Spleen (tissue), 11 donors: ENCODE data around the gene OR9G4. TPM values are rescaled to one million over a fixed set of nuclear protein-coding genes. Genes with fewer than 3 reads are reported as not detected.

ENCODE experiments used
- DNase-seq: peaks from one replicate; pipeline ENCODE4 v3.0.0-alpha.2; 2020
- H3K27ac ChIP-seq, 8 donors: fragments of 200-600 bp; sonication (generic) in 7 of 8; 1 replicate in 4 of 8; 2 replicates in 4 of 8; pipeline versions ENCODE4 v1.5.0 to v1.8.0; 2016 to 2021; ENCODE audit warnings: inconsistent platforms in 4 of 8, mild to moderate bottlenecking in 4 of 8, moderate library complexity in 1 of 8
- H3K27me3 ChIP-seq, 7 donors: fragments of 200-600 bp; sonication (generic) in 6 of 7; replicated peaks in 1 of 7; 1 replicate in 4 of 7; 2 replicates in 3 of 7; pipeline versions ENCODE4 v1.5.0 to v1.8.0; 2016 to 2021; ENCODE audit warnings: inconsistent platforms in 3 of 7, mild to moderate bottlenecking in 1 of 7
- H3K36me3 ChIP-seq, 6 donors: fragments of 200-600 bp; sonication (generic) in 5 of 6; 1 replicate in 4 of 6; 2 replicates in 2 of 6; pipeline versions ENCODE4 v1.5.0 to v1.8.0; 2016 to 2021; ENCODE audit warnings: inconsistent platforms in 2 of 6
- H3K4me1 ChIP-seq, 6 donors: fragments of 200-600 bp; sonication (generic) in 5 of 6; 1 replicate in 3 of 6; 2 replicates in 3 of 6; pipeline versions ENCODE4 v1.5.0 to v1.8.0; 2016 to 2021; ENCODE audit warnings: inconsistent platforms in 3 of 6
- H3K4me3 ChIP-seq, 8 donors: fragments of 200-600 bp; sonication (generic) in 7 of 8; 1 replicate in 4 of 8; 2 replicates in 4 of 8; pipeline versions ENCODE4 v1.5.0 to v1.8.0; 2016 to 2021; ENCODE audit warnings: inconsistent platforms in 4 of 8, mild to moderate bottlenecking in 4 of 8, moderate library complexity in 2 of 8
- H3K9me3 ChIP-seq, 8 donors: fragments of 200-600 bp; sonication (generic) in 7 of 8; 1 replicate in 4 of 8; 2 replicates in 4 of 8; pipeline versions ENCODE4 v1.5.0 to v1.8.0; 2016 to 2021; ENCODE audit warnings: inconsistent platforms in 4 of 8
- POLR2A ChIP-seq, 3 donors: fragments of 450-650 bp; IDR thresholded peaks; one replicate each; pipeline ENCODE4 v1.5.1; 2017; ENCODE audit warnings: antibody characterized with exemption in 3 of 3, mild to moderate bottlenecking in 1 of 3
- POLR2AphosphoS5 ChIP-seq, 3 donors: sonication (generic); formaldehyde crosslinking; IDR thresholded peaks; one replicate each; pipeline ENCODE4 v1.5.1; 2017; ENCODE audit warnings: antibody characterized with exemption in 3 of 3
- WGBS, 5 donors: extraction: QIAGEN DNeasy Blood & Tissue Kit in 3 of 5; methylation state at CpG; one replicate each; pipeline versions ENCODE4 v1.1.5 to v1.1.7; 2013 to 2018; 5-methylcytosine and 5-hydroxymethylcytosine counted together
- intact Hi-C: fragments of 100-400 bp; cut with DNase I; formaldehyde crosslinking; loops from one replicate; pipeline ENCODE4 v1.15.0; 2023; ENCODE audit warnings: low total_unique reads
- polyA plus RNA-seq, 3 donors: library from polyadenylated mRNA; stranded (reverse); fragments of 200-250 nt; gene quantifications; one replicate each; pipeline ENCODE4 v1.2.1, GENCODE V29; 2013
- total RNA-seq, 7 donors: library from RNA; depleted of rRNA in 3 of 7; stranded (reverse); fragments of >200 nt in 3 of 7; fragmentation: NEBNext Ultra II Directional in 4 of 7; extraction: Animal tissue kit (Norgen Biotek cat#: 25700) in 4 of 7; gene quantifications; one replicate each; pipeline versions ENCODE4 v1.1.0 to v1.2.1, GENCODE V29; 2016 to 2021
- TF ChIP-seq, protein P1 (sequence below), 11 experiments: fragments of 200-600 bp in 7 of 11; fragments of 450-650 bp in 4 of 11; sonication (generic) in 4 of 11; IDR thresholded peaks in 8 of 11; conservative IDR thresholded peaks in 3 of 11; 1 replicate in 7 of 11; 2 replicates in 4 of 11; pipeline versions ENCODE4 v1.4.0 to v1.8.0; 2016 to 2021; ENCODE audit warnings: antibody characterized with exemption in 11 of 11, inconsistent platforms in 4 of 11, mild to moderate bottlenecking in 1 of 11
- donor health status: healthy with polysubstance abuse.
- donor health status: DM: no; HTN: no; CAD: no; lungs with moderate emphysema.
- donor health status: DM: no; HTN: no; CAD: no.
- donor health status: Bipolar disorder and iron deficiency.
- donor health status: healthy.
- donor health status: DM: no; HTN: no; CAD: no.
- donor health status: DM: yes; HTN: yes; CAD: no.

Gene OR9G4
- total and polyA plus RNA-seq, 10 donors, result 0.10 to 0.85 (median 0.35) TPM; not detected in 6

DNA sequence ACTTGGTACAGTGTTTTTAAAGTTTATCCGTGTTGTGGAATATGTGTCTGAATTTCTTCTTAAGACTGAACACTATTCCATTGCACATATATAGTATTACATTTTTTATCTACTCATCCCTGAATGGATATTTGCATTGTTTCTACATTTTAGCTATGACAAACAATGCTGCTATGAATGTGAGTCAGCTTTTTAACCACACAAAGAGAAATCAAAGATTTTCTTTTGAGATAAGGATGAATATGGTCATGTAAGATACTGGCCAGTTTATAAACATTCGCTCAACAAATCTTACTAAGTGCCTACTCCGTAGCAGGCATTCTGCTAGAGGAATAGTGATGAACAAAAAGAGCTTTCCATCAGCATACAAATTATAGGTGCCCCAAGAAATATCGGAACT lies 16.5 kb upstream of the OR9G4 start:
- H3K27ac ChIP-seq, result no peak overlapping the region
- intact Hi-C loops, result no loop called here
- H3K4me1 ChIP-seq, result no peaks in the 10 kb centered on the region
- TF ChIP-seq POLR2A (IDR thresholded peaks at IDR 0.05), result no peak
- TF ChIP-seq POLR2AphosphoS5 (IDR thresholded peaks at IDR 0.05), result no peak
- TF ChIP-seq, protein P1, sequence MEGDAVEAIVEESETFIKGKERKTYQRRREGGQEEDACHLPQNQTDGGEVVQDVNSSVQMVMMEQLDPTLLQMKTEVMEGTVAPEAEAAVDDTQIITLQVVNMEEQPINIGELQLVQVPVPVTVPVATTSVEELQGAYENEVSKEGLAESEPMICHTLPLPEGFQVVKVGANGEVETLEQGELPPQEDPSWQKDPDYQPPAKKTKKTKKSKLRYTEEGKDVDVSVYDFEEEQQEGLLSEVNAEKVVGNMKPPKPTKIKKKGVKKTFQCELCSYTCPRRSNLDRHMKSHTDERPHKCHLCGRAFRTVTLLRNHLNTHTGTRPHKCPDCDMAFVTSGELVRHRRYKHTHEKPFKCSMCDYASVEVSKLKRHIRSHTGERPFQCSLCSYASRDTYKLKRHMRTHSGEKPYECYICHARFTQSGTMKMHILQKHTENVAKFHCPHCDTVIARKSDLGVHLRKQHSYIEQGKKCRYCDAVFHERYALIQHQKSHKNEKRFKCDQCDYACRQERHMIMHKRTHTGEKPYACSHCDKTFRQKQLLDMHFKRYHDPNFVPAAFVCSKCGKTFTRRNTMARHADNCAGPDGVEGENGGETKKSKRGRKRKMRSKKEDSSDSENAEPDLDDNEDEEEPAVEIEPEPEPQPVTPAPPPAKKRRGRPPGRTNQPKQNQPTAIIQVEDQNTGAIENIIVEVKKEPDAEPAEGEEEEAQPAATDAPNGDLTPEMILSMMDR (IDR thresholded peaks at IDR 0.05 in 8 of 11, conservative IDR thresholded peaks at IDR 0.05 in 3 of 11), result no peak
- WGBS, 5 donors, result 79 to 89% (median 82%) methylated on average over 4 of the region's 4 CpGs
- no peak overlapping the region for H3K4me3 ChIP-seq
- no peak for DNase-seq
- H3K36me3 ChIP-seq, result no peaks in the 10 kb centered on the region
- H3K9me3 ChIP-seq, result no peaks in the 10 kb centered on the region
- no peaks in the 10 kb centered on the region for H3K27me3 ChIP-seq

DNA sequence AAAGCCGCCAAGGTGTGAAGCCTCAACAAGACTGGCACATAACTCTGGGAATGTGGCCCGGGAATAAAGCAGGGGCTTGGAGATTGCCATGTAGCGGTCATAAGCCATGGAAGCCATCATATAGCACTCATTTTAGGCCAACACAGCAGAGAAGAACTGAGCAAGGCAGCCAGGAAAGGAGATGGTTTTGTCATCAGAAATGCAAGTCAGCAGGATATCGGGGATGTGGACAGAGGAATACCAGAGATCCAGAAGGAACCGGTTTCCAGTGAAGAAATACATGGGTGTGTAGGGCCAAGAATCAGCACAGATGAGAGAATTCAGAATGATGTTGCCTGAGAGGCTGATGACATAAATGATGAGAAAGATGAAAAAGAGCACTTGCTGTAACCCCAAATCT lies 3.0 kb upstream of the OR9G4 start:
- intact Hi-C loops, result no loop called here
- H3K27ac ChIP-seq, result no peak overlapping the region
- no peak for DNase-seq
- H3K4me3 ChIP-seq, result no peak overlapping the region
- H3K27me3 ChIP-seq, result no peaks in the 10 kb centered on the region
- 80 to 89% (median 84%) methylated on average over 5 of the region's 5 CpGs for WGBS, 5 donors
- TF ChIP-seq POLR2A (IDR thresholded peaks at IDR 0.05), result no peak
- TF ChIP-seq, protein P1 (IDR thresholded peaks at IDR 0.05 in 8 of 11, conservative IDR thresholded peaks at IDR 0.05 in 3 of 11), result no peak
- no peak for TF ChIP-seq POLR2AphosphoS5 (IDR thresholded peaks at IDR 0.05)
- no peaks in the 10 kb centered on the region for H3K4me1 ChIP-seq
- peaks cover 0 to 5% (median 0%) of the 10 kb centered on the region in 8 donors for H3K9me3 ChIP-seq
- H3K36me3 ChIP-seq, result no peaks in the 10 kb centered on the region

DNA sequence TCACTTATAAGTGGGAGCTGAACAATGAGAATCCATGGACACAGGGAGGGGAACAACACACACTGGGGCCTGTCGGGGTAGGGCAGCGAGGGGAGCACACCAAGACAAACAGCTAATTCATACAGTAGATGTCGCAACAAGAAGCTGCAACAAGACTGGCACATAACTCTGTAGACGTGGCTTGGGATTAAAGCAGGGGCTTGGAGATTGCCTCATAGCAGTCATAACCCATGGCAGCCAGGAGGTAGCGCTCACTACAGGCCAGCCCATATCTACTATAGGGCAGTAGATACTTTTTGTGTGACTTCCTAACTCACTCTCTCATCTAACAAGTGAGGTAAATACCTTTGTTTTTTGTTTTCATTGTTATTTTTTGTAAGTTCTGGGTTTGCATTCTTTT lies 1.7 kb upstream of the OR9G4 start:
- Histone ChIP-seq H3K9me3 (peaks cover 0 to 5% (median 0%) of the 10 kb centered on the region in 8 donors), H3K27me3 (no peaks in the 10 kb centered on the region), H3K4me3 (no peak overlapping the region), H3K36me3 (no peaks in the 10 kb centered on the region), H3K27ac (no peak overlapping the region), H3K4me1 (no peaks in the 10 kb centered on the region)
- DNase-seq, result no peak
- intact Hi-C loops, result no loop called here
- TF ChIP-seq POLR2A (IDR thresholded peaks at IDR 0.05), result no peak
- no peak for TF ChIP-seq POLR2AphosphoS5 (IDR thresholded peaks at IDR 0.05)
- TF ChIP-seq, protein P1 (IDR thresholded peaks at IDR 0.05 in 8 of 11, conservative IDR thresholded peaks at IDR 0.05 in 3 of 11), result no peak
- WGBS, 5 donors, result 84 to 97% (median 91%) methylated on average over 5 of the region's 5 CpGs

DNA sequence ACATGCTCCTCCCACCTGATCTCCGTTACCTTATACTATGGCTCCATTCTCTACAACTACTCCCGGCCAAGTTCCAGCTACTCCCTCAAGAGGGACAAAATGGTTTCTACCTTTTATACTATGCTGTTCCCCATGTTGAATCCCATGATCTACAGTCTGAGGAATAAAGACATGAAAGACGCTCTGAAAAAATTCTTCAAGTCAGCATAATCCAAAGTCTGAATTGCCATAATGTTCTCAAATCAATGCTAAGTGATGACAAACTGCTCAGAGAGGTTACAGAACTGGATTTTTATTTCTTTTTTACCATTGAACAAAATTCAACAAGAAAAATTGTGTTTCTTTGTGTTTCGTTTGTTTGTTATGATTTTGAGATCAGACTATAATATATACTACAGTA lies 7.6 kb downstream of the OR9G4 start:
- no peak overlapping the region for H3K27ac ChIP-seq
- 71 to 94% (median 77%) methylated on average over 4 of the region's 4 CpGs for WGBS, 5 donors
- H3K4me1 ChIP-seq, result no peaks in the 10 kb centered on the region
- DNase-seq, result no peak
- H3K36me3 ChIP-seq, result no peaks in the 10 kb centered on the region
- intact Hi-C loops, result no loop called here
- H3K9me3 ChIP-seq, result peaks cover 0 to 5% (median 0%) of the 10 kb centered on the region in 8 donors
- TF ChIP-seq POLR2AphosphoS5 (IDR thresholded peaks at IDR 0.05) (no peak), POLR2A (IDR thresholded peaks at IDR 0.05) (no peak)
- TF ChIP-seq, protein P1 (IDR thresholded peaks at IDR 0.05 in 8 of 11, conservative IDR thresholded peaks at IDR 0.05 in 3 of 11), result no peak
- no peak overlapping the region for H3K4me3 ChIP-seq
- H3K27me3 ChIP-seq, result no peaks in the 10 kb centered on the region
